ENCODE data around the gene NOTCH3. TPM values are rescaled to one million over a fixed set of nuclear protein-coding genes. Genes with fewer than 3 reads are reported as not detected.
A peak's percentile ranks its signal among the peaks of the same experiment; 100 is the strongest.

NOTCH3 gene
- total RNA-seq, 1 experiment from 2014 or later: 21.5 TPM

GRCh38 chr19:15197942-15198341, 2.9 kb downstream of the NOTCH3 start:
- ChIA-PET POLR2A (ENCODE audit: unreplicated experiment) (no interaction called here), CTCF (no interaction called here)
- peak; percentile 8 for DNase-seq

GRCh38 chr19:15197275-15197941, 3.4 kb downstream of the NOTCH3 start:
- peaks cover 25% of the 10 kb centered on the region for H3K4me1 ChIP-seq (ENCODE audit: insufficient read depth, low read length)
- no peak overlapping the region for H2AFZ ChIP-seq (ENCODE audit: low read length)
- H3K9me3 ChIP-seq (ENCODE audit: low read length): no peaks in the 10 kb centered on the region
- intact Hi-C loops (cut with micrococcal nuclease): no loop called here
- ATAC-seq (no peak), DNase-seq (no peak)
- TF ChIP-seq EZH2phosphoT487 (IDR thresholded peaks at IDR 0.05; ENCODE audit: borderline replicate concordance, low read length) (no peak), EZH2 (IDR thresholded peaks at IDR 0.05; ENCODE audit: low read length, unreplicated experiment) (no peak)
- H3K27me3 ChIP-seq (ENCODE audit: low read length): no peaks in the 10 kb centered on the region
- no peak overlapping the region for H3K4me2 ChIP-seq (ENCODE audit: low read length)
- BruUV-seq (replicated peaks): no TSS peak
- H3K36me3 ChIP-seq (ENCODE audit: low read depth, low read length): no peaks in the 10 kb centered on the region
- ChIA-PET CTCF (no interaction called here), POLR2A (ENCODE audit: unreplicated experiment) (no interaction called here)
- H3K79me2 ChIP-seq (ENCODE audit: low read length): peaks cover 18% of the 10 kb centered on the region
- no peak overlapping the region for H3K27ac ChIP-seq (ENCODE audit: low read length)
- no peak overlapping the region for H3K9ac ChIP-seq (ENCODE audit: low read length)
- no peak overlapping the region for H3K4me3 ChIP-seq (ENCODE audit: low read length)
- no peaks in the 10 kb centered on the region for H4K20me1 ChIP-seq (ENCODE audit: low read length)
- no peaks in the 10 kb centered on the region for H3F3A ChIP-seq (ENCODE audit: low read length, unreplicated experiment)
- no peaks in the 10 kb centered on the region for H3K9me2 ChIP-seq (replicated peaks; ENCODE audit: low read length)

More at GRCh38 chr19:15197942-15198341, 2.9 kb downstream of the NOTCH3 start:
- H3K79me2 ChIP-seq (ENCODE audit: low read length): peaks cover 18% of the 10 kb centered on the region
- no peaks in the 10 kb centered on the region for H3K9me2 ChIP-seq (replicated peaks; ENCODE audit: low read length)
- H3K27ac ChIP-seq (ENCODE audit: low read length): no peak overlapping the region
- no peaks in the 10 kb centered on the region for H4K20me1 ChIP-seq (ENCODE audit: low read length)
- H3K9ac ChIP-seq (ENCODE audit: low read length): no peak overlapping the region
- peak; percentile 42 for ATAC-seq
- H3K4me2 ChIP-seq (ENCODE audit: low read length): no peak overlapping the region
- no peak overlapping the region for H2AFZ ChIP-seq (ENCODE audit: low read length)
- BruUV-seq (replicated peaks): no TSS peak
- H3K4me3 ChIP-seq (ENCODE audit: low read length): no peak overlapping the region
- no peaks in the 10 kb centered on the region for H3K36me3 ChIP-seq (ENCODE audit: low read depth, low read length)
- no peaks in the 10 kb centered on the region for H3K9me3 ChIP-seq (ENCODE audit: low read length)
- TF ChIP-seq EZH2 (IDR thresholded peaks at IDR 0.05; ENCODE audit: low read length, unreplicated experiment) (no peak), CTCF (conservative IDR thresholded peaks at IDR 0.05; ENCODE audit: low read depth, low read length) (no peak), EZH2phosphoT487 (IDR thresholded peaks at IDR 0.05; ENCODE audit: borderline replicate concordance, low read length) (no peak)
- H3K4me1 ChIP-seq (ENCODE audit: insufficient read depth, low read length): peaks cover 25% of the 10 kb centered on the region
- H3F3A ChIP-seq (ENCODE audit: low read length, unreplicated experiment): no peaks in the 10 kb centered on the region
- intact Hi-C loops (cut with micrococcal nuclease): no loop called here
- no peaks in the 10 kb centered on the region for H3K27me3 ChIP-seq (ENCODE audit: low read length)

- Histone ChIP-seq H3K4me3 (ENCODE audit: low read length) (peak overlapping the region; percentile 39; the same call in 1 of the 2 replicates), H3K9me3 (ENCODE audit: low read length) (no peaks in the 10 kb centered on the region), H3K27ac (ENCODE audit: low read length) (peak overlapping the region; percentile 89), H2AFZ (ENCODE audit: low read length) (no peak overlapping the region), H3K4me1 (ENCODE audit: insufficient read depth, low read length) (peaks cover 25% of the 10 kb centered on the region), H3K4me2 (ENCODE audit: low read length) (peak overlapping the region; percentile 75), H3F3A (ENCODE audit: low read length, unreplicated experiment) (no peaks in the 10 kb centered on the region), H3K79me2 (ENCODE audit: low read length) (peaks cover 18% of the 10 kb centered on the region), H3K36me3 (ENCODE audit: low read depth, low read length) (no peaks in the 10 kb centered on the region), H3K9ac (ENCODE audit: low read length) (0 out of 2 replicates have a peak overlapping the region, but pooled peaks have one; percentile 25), H3K9me2 (replicated peaks; ENCODE audit: low read length) (no peaks in the 10 kb centered on the region), H3K27me3 (ENCODE audit: low read length) (no peaks in the 10 kb centered on the region), H4K20me1 (ENCODE audit: low read length) (no peaks in the 10 kb centered on the region)
- ChIA-PET POLR2A (ENCODE audit: unreplicated experiment) (no interaction called here), CTCF (no interaction called here)
- DNase-seq: no peak
- TF ChIP-seq CTCF (conservative IDR thresholded peaks at IDR 0.05; ENCODE audit: low read depth, low read length) (no peak), EZH2phosphoT487 (IDR thresholded peaks at IDR 0.05; ENCODE audit: borderline replicate concordance, low read length) (no peak), EZH2 (IDR thresholded peaks at IDR 0.05; ENCODE audit: low read length, unreplicated experiment) (no peak)
- ATAC-seq: no peak
- BruUV-seq (replicated peaks): no TSS peak
- intact Hi-C loops (cut with micrococcal nuclease): no loop called here
Observed at GRCh38 chr19:15196360-15197005, 4.3 kb downstream of the NOTCH3 start.

Measured in PC-3 (cell line).